Effector memory CD4-positive, alpha-beta T cell (primary cell): ENCODE data around the gene STAC.

ENCODE experiments used
- DNase-seq, 3 donors: peaks; one replicate each; pipeline ENCODE4 v3.0.0-alpha.2; 2020
- H3K27ac ChIP-seq: 2 replicates; pipeline ENCODE4 v1.7.0; 2013; ENCODE audit warnings: mild to moderate bottlenecking, low read length, moderate library complexity; ENCODE audit not compliant: insufficient read depth, poor library complexity, severe bottlenecking
- H3K27me3 ChIP-seq: replicated peaks from 2 replicates; pipeline ENCODE4 v1.7.0; 2013; ENCODE audit warnings: mild to moderate bottlenecking, low read length; ENCODE audit not compliant: insufficient read depth, control insufficient read depth, poor library complexity, severe bottlenecking
- H3K36me3 ChIP-seq: 2 replicates; pipeline ENCODE4 v1.7.0; 2013; ENCODE audit warnings: mild to moderate bottlenecking, low read length, moderate library complexity; ENCODE audit not compliant: control insufficient read depth, insufficient read depth
- H3K4me1 ChIP-seq: 2 replicates; pipeline ENCODE4 v1.7.0; 2013; ENCODE audit warnings: low read length, mild to moderate bottlenecking; ENCODE audit not compliant: control insufficient read depth, insufficient read depth, poor library complexity, severe bottlenecking
- H3K4me3 ChIP-seq: 2 replicates; pipeline ENCODE4 v1.7.0; 2013; ENCODE audit warnings: low read length, low read depth, mild to moderate bottlenecking; ENCODE audit not compliant: insufficient read depth, poor library complexity, severe bottlenecking
- H3K9me3 ChIP-seq: 2 replicates; pipeline ENCODE4 v1.7.0; 2013; ENCODE audit warnings: mild to moderate bottlenecking, low read length, moderate library complexity; ENCODE audit not compliant: control insufficient read depth

STAC gene

GRCh38 chr3:36484386-36484785 is 104.1 kb downstream of the STAC start:
- Histone ChIP-seq H3K27ac (no peak overlapping the region), H3K4me3 (no peak overlapping the region), H3K4me1 (no peaks in the 10 kb centered on the region), H3K9me3 (no peaks in the 10 kb centered on the region), H3K27me3 (no peaks in the 10 kb centered on the region), H3K36me3 (no peaks in the 10 kb centered on the region)
- DNase-seq, result no peak

GRCh38 chr3:36486009-36486795 is 105.9 kb downstream of the STAC start:
- H3K36me3 ChIP-seq, result no peaks in the 10 kb centered on the region
- H3K4me1 ChIP-seq, result no peaks in the 10 kb centered on the region
- peaks cover 3% of the 10 kb centered on the region for H3K27me3 ChIP-seq
- H3K9me3 ChIP-seq, result no peaks in the 10 kb centered on the region
- H3K27ac ChIP-seq, result no peak overlapping the region
- H3K4me3 ChIP-seq, result no peak overlapping the region
- DNase-seq, result no peak

DNA sequence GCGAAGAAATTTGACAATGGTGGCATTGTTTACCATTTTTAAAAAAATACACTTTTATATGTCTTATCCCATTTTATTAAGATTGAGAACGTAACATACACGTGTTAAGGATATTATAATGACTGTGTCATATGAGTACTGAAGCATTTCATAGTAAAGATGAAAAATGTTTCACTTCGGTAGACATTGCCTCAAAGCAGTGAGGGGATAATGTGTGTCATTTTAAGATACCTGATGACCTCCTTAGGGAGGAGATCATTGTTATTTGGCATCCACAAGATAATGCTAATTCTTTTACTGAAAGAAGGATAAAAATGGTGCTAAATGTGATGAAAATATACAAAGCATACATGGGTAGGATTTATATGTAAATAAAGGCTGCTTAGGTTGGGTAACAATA is 107.3 kb downstream of the STAC start:
- H3K36me3 ChIP-seq, result no peaks in the 10 kb centered on the region
- no peak overlapping the region for H3K27ac ChIP-seq
- no peak overlapping the region for H3K4me3 ChIP-seq
- H3K4me1 ChIP-seq, result no peaks in the 10 kb centered on the region
- H3K9me3 ChIP-seq, result no peaks in the 10 kb centered on the region
- DNase-seq, result no peak
- peaks cover 3% of the 10 kb centered on the region for H3K27me3 ChIP-seq

DNA sequence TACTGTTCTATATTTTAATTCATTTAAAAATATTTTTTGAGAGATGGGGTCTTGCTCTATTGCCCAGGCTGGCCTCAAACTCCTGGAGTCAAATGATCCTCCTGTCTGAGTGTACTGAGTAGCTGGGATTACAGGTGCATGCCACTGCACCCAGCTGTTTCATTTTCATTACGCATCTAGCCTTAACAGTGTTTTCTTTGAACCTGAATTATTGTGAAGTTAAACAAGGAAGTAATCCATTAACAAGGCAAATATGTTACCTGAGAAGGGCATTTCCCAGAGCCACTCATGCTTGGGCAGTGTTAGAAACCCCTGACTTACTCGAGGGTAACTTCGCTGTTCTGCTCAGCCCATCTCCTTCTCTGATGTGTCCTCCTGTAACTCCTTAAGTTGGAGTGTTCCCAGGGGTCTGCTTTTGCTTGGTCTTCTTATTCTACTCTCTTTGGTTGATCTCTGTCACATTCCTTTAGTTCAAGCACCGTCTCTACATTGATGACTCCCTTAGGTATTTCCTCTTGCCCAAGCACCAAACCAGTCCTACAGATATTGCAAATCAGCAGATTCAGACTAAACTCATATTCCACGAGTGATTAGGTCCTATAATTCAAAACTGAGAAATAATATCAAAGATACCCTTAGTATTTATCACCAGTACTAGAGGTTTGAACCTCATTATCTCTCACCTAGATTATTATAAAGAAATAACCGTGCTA is 107.9 kb downstream of the STAC start:
- DNase-seq, result no peak
- Histone ChIP-seq H3K9me3 (no peaks in the 10 kb centered on the region), H3K36me3 (no peaks in the 10 kb centered on the region), H3K27me3 (peaks cover 3% of the 10 kb centered on the region), H3K4me3 (no peak overlapping the region), H3K27ac (no peak overlapping the region), H3K4me1 (no peaks in the 10 kb centered on the region)

DNA sequence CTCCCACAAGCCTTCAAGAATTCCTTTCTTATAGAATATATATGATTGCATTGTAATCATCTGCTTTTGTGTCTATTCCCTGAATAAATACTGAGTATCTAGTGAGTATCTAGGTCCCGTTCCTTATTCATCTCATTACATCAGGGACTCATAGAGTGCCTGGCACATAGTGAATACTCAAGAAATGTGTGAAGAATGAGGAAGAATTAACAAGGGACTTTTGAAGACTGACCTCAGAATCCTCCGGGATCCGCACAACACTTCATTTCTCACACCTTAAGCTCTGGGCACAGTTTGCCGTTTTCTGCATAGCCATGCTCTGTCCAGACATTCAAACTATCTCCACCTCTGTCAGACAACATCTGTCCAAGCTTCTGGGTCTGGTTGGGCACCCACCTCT is 108.8 kb downstream of the STAC start:
- no peaks in the 10 kb centered on the region for H3K36me3 ChIP-seq
- no peaks in the 10 kb centered on the region for H3K4me1 ChIP-seq
- H3K4me3 ChIP-seq, result no peak overlapping the region
- H3K9me3 ChIP-seq, result no peaks in the 10 kb centered on the region
- H3K27me3 ChIP-seq, result peaks cover 3% of the 10 kb centered on the region
- DNase-seq, result no peak
- H3K27ac ChIP-seq, result no peak overlapping the region

DNA sequence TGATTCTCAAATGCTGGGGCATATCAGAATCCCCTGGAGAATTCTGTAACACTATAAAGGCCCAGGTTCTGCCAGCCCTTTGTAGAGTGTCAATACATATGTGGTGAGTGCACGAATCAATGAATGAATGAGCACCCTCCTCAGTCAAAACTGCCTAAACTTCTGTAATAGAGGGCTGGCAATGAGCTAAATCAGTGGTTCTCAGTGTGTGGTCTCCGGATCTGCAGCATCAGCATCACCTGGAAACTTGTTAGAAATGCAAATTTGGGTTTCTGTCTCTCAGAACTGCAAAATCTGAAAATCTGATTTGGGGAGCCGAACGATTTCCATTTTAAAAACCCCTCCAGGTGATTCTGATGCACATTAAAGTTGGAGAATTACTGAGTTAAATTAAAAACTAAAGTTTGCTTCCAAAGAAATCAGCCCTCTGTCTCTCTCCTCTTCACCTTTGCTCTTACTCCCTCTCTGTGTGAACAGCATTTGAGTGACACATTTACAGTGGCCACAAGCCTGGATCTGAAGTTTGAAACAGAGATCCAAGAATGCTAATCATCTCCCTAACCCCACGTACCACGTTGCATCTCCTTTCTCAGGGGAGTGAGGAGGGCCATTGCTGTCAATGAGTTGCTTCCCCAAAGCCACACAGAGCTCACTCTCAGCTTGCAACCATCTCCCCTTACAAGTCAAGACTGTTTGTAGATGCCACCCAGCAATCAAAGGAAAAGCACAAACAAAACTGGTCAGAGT is 109.5 kb downstream of the STAC start:
- H3K4me1 ChIP-seq, result no peaks in the 10 kb centered on the region

GRCh38 chr3:36493051-36493450 is 112.7 kb downstream of the STAC start:
- Histone ChIP-seq H3K27ac (no peak overlapping the region), H3K9me3 (no peaks in the 10 kb centered on the region), H3K4me3 (no peak overlapping the region), H3K27me3 (peaks cover 3% of the 10 kb centered on the region), H3K36me3 (no peaks in the 10 kb centered on the region), H3K4me1 (no peaks in the 10 kb centered on the region)
- DNase-seq, result no peak

More for the DNA sequence above, 109.5 kb downstream of the STAC start:
- H3K27me3 ChIP-seq, result peaks cover 3% of the 10 kb centered on the region
- DNase-seq, result no peak
- no peaks in the 10 kb centered on the region for H3K9me3 ChIP-seq
- H3K4me3 ChIP-seq, result no peak overlapping the region
- no peak overlapping the region for H3K27ac ChIP-seq
- no peaks in the 10 kb centered on the region for H3K36me3 ChIP-seq

GRCh38 chr3:36494461-36495109 is 114.3 kb downstream of the STAC start:
- Histone ChIP-seq H3K4me3 (no peak overlapping the region), H3K9me3 (no peaks in the 10 kb centered on the region), H3K4me1 (no peaks in the 10 kb centered on the region), H3K36me3 (no peaks in the 10 kb centered on the region), H3K27ac (no peak overlapping the region), H3K27me3 (peaks cover 3% of the 10 kb centered on the region)
- DNase-seq, result no peak

GRCh38 chr3:36496684-36497633 is 116.7 kb downstream of the STAC start:
- Histone ChIP-seq H3K27ac (no peak overlapping the region), H3K4me3 (no peak overlapping the region), H3K4me1 (no peaks in the 10 kb centered on the region), H3K36me3 (no peaks in the 10 kb centered on the region), H3K27me3 (no peaks in the 10 kb centered on the region), H3K9me3 (no peaks in the 10 kb centered on the region)
- DNase-seq, result no peak
